AG08395 (cell line): ENCODE results near the gene PCID2.
A peak's percentile ranks its signal among the peaks of the same experiment; 100 is the strongest.

Experiments
- DNase-seq: peaks from one replicate; pipeline ENCODE4 v3.0.0; 2012; ENCODE audit warnings: mixed read lengths, low spot score

PCID2 gene

GRCh38 chr13:113148940-113149503 lies 59.4 kb downstream of the PCID2 start:
- DNase-seq, result no peak

GRCh38 chr13:113148407-113148806 lies 60.1 kb downstream of the PCID2 start:
- DNase-seq, result no peak

GRCh38 chr13:113147206-113147605 lies 61.3 kb downstream of the PCID2 start:
- no peak for DNase-seq

- no peak for DNase-seq
Observed at GRCh38 chr13:113146750-113147149, 61.7 kb downstream of the PCID2 start.

- DNase-seq, result no peak
Observed at GRCh38 chr13:113145911-113146598, 62.4 kb downstream of the PCID2 start.

GRCh38 chr13:113145496-113145895 lies 63.0 kb downstream of the PCID2 start:
- DNase-seq, result no peak

- no peak for DNase-seq
Observed at GRCh38 chr13:113144255-113144629, 64.2 kb downstream of the PCID2 start.

GRCh38 chr13:113143466-113144254 lies 64.8 kb downstream of the PCID2 start:
- DNase-seq, result no peak

GRCh38 chr13:113142876-113143275 lies 65.6 kb downstream of the PCID2 start:
- peak; percentile 20 for DNase-seq

- DNase-seq, result no peak
Observed at GRCh38 chr13:113141601-113141970, 66.9 kb downstream of the PCID2 start.

GRCh38 chr13:113140677-113141600 lies 67.5 kb downstream of the PCID2 start:
- no peak for DNase-seq

GRCh38 chr13:113139577-113139976 lies 68.9 kb downstream of the PCID2 start:
- DNase-seq, result no peak

GRCh38 chr13:113138792-113139551 lies 69.5 kb downstream of the PCID2 start:
- no peak for DNase-seq

GRCh38 chr13:113137691-113138298 lies 70.7 kb downstream of the PCID2 start:
- DNase-seq, result no peak

GRCh38 chr13:113135281-113135760 lies 73.1 kb downstream of the PCID2 start:
- DNase-seq, result no peak

- DNase-seq, result no peak
Observed at GRCh38 chr13:113129921-113130750, 78.3 kb downstream of the PCID2 start.

- no peak for DNase-seq
Observed at GRCh38 chr13:113129480-113129879, 79.0 kb downstream of the PCID2 start.
